Stomach (tissue), 9 donors: ENCODE data around the gene FCRL3. TPM values are rescaled to one million over a fixed set of nuclear protein-coding genes. Genes with fewer than 3 reads are reported as not detected.

Experiments used
- DNase-seq, 2 donors: peaks; one replicate each; pipeline versions ENCODE4 v3.0.0 to v3.0.0-alpha.2; 2013 to 2019
- H3K27ac ChIP-seq, 5 donors: fragments of 200-600 bp in 4 of 5; sonication (generic) in 4 of 5; one replicate each; pipeline ENCODE4 v1.5.1; 2013 to 2019; ENCODE audit warnings: mild to moderate bottlenecking in 1 of 5, moderate library complexity in 1 of 5
- H3K27me3 ChIP-seq, 3 donors: fragments of 200-600 bp; sonication (generic); one replicate each; pipeline ENCODE4 v1.5.1; 2017 to 2019; ENCODE audit warnings: mixed run types in 1 of 3
- H3K36me3 ChIP-seq, 4 donors: fragments of 200-600 bp; sonication (generic); 1 replicate in 3 of 4; 2 replicates in 1 of 4; pipeline ENCODE4 v1.5.1; 2016 to 2019
- H3K4me1 ChIP-seq, 4 donors: fragments of 200-600 bp; sonication (generic); one replicate each; pipeline ENCODE4 v1.5.1; 2016 to 2019
- H3K4me3 ChIP-seq, 4 donors: fragments of 200-600 bp; sonication (generic) in 3 of 4; one replicate each; pipeline ENCODE4 v1.5.1; 2016 to 2019; ENCODE audit warnings: mild to moderate bottlenecking in 1 of 4
- H3K9me3 ChIP-seq, 4 donors: fragments of 200-600 bp; sonication (generic); one replicate each; pipeline ENCODE4 v1.5.1; 2016 to 2019
- CTCF ChIP-seq, 7 experiments: fragments of 450-650 bp in 4 of 7; fragments of 200-600 bp in 3 of 7; sonication (generic) in 3 of 7; IDR thresholded peaks; one replicate each; pipeline ENCODE4 v1.5.1; 2016 to 2019; ENCODE audit warnings: antibody characterized with exemption in 7 of 7, control low read depth in 2 of 7, mild to moderate bottlenecking in 1 of 7
- EP300 ChIP-seq: sonication (generic); formaldehyde crosslinking; IDR thresholded peaks from one replicate; pipeline ENCODE4 v1.6.1; 2017; ENCODE audit warnings: antibody characterized with exemption
- POLR2A ChIP-seq, 4 donors: fragments of 450-650 bp; IDR thresholded peaks; one replicate each; pipeline ENCODE4 v1.6.1; 2016; ENCODE audit warnings: antibody characterized with exemption in 4 of 4, control low read depth in 2 of 4, mild to moderate bottlenecking in 1 of 4, moderate library complexity in 1 of 4
- POLR2AphosphoS5 ChIP-seq, 3 donors: sonication (generic); formaldehyde crosslinking; IDR thresholded peaks; one replicate each; pipeline ENCODE4 v1.6.1; 2016; ENCODE audit warnings: antibody characterized with exemption in 3 of 3
- WGBS, 5 donors: extraction: QIAGEN DNeasy Blood & Tissue Kit in 3 of 5; methylation state at CpG; one replicate each; pipeline versions ENCODE4 v1.1.5 to v1.1.7; 2013 to 2018; 5-methylcytosine and 5-hydroxymethylcytosine counted together
- intact Hi-C: fragments of 100-400 bp; cut with DNase I; formaldehyde crosslinking; loops from one replicate; pipeline ENCODE4 v1.15.1; 2023; ENCODE audit warnings: low total_unique reads
- polyA plus RNA-seq, 3 donors: library from polyadenylated mRNA; stranded (reverse); fragments of 200-250 nt; gene quantifications; one replicate each; pipeline ENCODE4 v1.2.3, GENCODE V29; 2013
- total RNA-seq, 5 donors: library from RNA; depleted of rRNA; stranded (reverse); fragments of >200 nt; gene quantifications; one replicate each; pipeline versions ENCODE4 v1.1.0 to v1.2.3, GENCODE V29; 2014 to 2016
- donor health status: healthy with polysubstance abuse.
- donor health status: Bipolar disorder and iron deficiency.
- donor health status: healthy.

FCRL3 gene
- total and polyA plus RNA-seq, 8 donors, result 0.30 to 0.55 TPM; not detected in 6

- DNase-seq, result no peak
- intact Hi-C loops, result no loop called here
- H3K9me3 ChIP-seq, result peaks cover 0 to 23% (median 14%) of the 10 kb centered on the region in 4 donors
- no peaks in the 10 kb centered on the region for H3K4me1 ChIP-seq
- WGBS, 5 donors, result 77 to 92% (median 86%) methylated on average over 1 of the region's 1 CpG
- H3K27me3 ChIP-seq, result no peaks in the 10 kb centered on the region
- no peak overlapping the region for H3K4me3 ChIP-seq
- no peak overlapping the region for H3K27ac ChIP-seq
- H3K36me3 ChIP-seq, result no peaks in the 10 kb centered on the region
- TF ChIP-seq CTCF (IDR thresholded peaks at IDR 0.05) (no peak), EP300 (no peak), POLR2A (IDR thresholded peaks at IDR 0.05) (no peak), POLR2AphosphoS5 (IDR thresholded peaks at IDR 0.05) (no peak)
These were observed 21.4 kb upstream of the FCRL3 start for GRCh38 chr1:157721985-157722384.

- no peaks in the 10 kb centered on the region for H3K4me1 ChIP-seq
These were observed 15.2 kb upstream of the FCRL3 start for GRCh38 chr1:157715736-157716135.

GRCh38 chr1:157711802-157712201, 11.2 kb upstream of the FCRL3 start:
- Histone ChIP-seq H3K4me3 (no peak overlapping the region), H3K27ac (no peak overlapping the region), H3K27me3 (no peaks in the 10 kb centered on the region), H3K4me1 (no peaks in the 10 kb centered on the region), H3K36me3 (no peaks in the 10 kb centered on the region), H3K9me3 (no peaks in the 10 kb centered on the region)
- TF ChIP-seq EP300, result no peak
- no peak for TF ChIP-seq POLR2AphosphoS5 (IDR thresholded peaks at IDR 0.05)
- no peak for TF ChIP-seq CTCF (IDR thresholded peaks at IDR 0.05)
- TF ChIP-seq POLR2A (IDR thresholded peaks at IDR 0.05), result no peak
- DNase-seq, result no peak
- intact Hi-C loops, result no loop called here

More at GRCh38 chr1:157715736-157716135, 15.2 kb upstream of the FCRL3 start:
- no peaks in the 10 kb centered on the region for H3K27me3 ChIP-seq
- TF ChIP-seq POLR2A (IDR thresholded peaks at IDR 0.05), result no peak
- no peak for TF ChIP-seq EP300
- TF ChIP-seq CTCF (IDR thresholded peaks at IDR 0.05), result no peak
- TF ChIP-seq POLR2AphosphoS5 (IDR thresholded peaks at IDR 0.05), result no peak
- intact Hi-C loops, result no loop called here
- 87 to 95% (median 89%) methylated on average over 5 of the region's 5 CpGs for WGBS, 5 donors
- H3K4me3 ChIP-seq, result no peak overlapping the region
- H3K9me3 ChIP-seq, result peaks cover 0 to 1% (median 0%) of the 10 kb centered on the region in 4 donors
- no peak for DNase-seq
- H3K36me3 ChIP-seq, result no peaks in the 10 kb centered on the region
- no peak overlapping the region for H3K27ac ChIP-seq

- no peaks in the 10 kb centered on the region for H3K4me1 ChIP-seq
- no peak overlapping the region for H3K27ac ChIP-seq
- H3K27me3 ChIP-seq, result peaks cover 0 to 5% (median 0%) of the 10 kb centered on the region in 3 donors
- H3K9me3 ChIP-seq, result no peaks in the 10 kb centered on the region
- no peak overlapping the region for H3K4me3 ChIP-seq
- DNase-seq, result no peak
- no peak for TF ChIP-seq CTCF (IDR thresholded peaks at IDR 0.05)
- TF ChIP-seq EP300, result no peak
- intact Hi-C loops, result no loop called here
- H3K36me3 ChIP-seq, result no peaks in the 10 kb centered on the region
These were observed 4.3 kb upstream of the FCRL3 start for GRCh38 chr1:157704878-157705277.

- no peaks in the 10 kb centered on the region for H3K4me1 ChIP-seq
- DNase-seq, result no peak
- H3K9me3 ChIP-seq, result no peaks in the 10 kb centered on the region
- H3K4me3 ChIP-seq, result no peak overlapping the region
- H3K27ac ChIP-seq, result no peak overlapping the region
- H3K27me3 ChIP-seq, result peaks cover 0 to 8% (median 0%) of the 10 kb centered on the region in 3 donors
- TF ChIP-seq POLR2A (IDR thresholded peaks at IDR 0.05) (no peak), EP300 (no peak)
- intact Hi-C loops, result no loop called here
- WGBS, 5 donors, result 79 to 85% (median 81%) methylated on average over 4 of the region's 4 CpGs
- no peaks in the 10 kb centered on the region for H3K36me3 ChIP-seq
These were observed 3.4 kb upstream of the FCRL3 start for GRCh38 chr1:157703981-157704380.
